Peyer's patch (tissue), 4 donors: ENCODE results near the gene DNAJC5G. TPM values are rescaled to one million over a fixed set of nuclear protein-coding genes. Genes with fewer than 3 reads are reported as not detected.

Source experiments
- DNase-seq, 3 donors: peaks; one replicate each; pipeline ENCODE4 v3.0.0-alpha.2; 2017 to 2019
- H3K27ac ChIP-seq, 4 donors: fragments of 200-600 bp; sonication (generic); one replicate each; pipeline ENCODE4 v1.5.1; 2016 to 2019
- H3K27me3 ChIP-seq, 2 donors: fragments of 200-600 bp; sonication (generic); one replicate each; pipeline ENCODE4 v1.5.1; 2019
- H3K36me3 ChIP-seq, 3 donors: fragments of 200-600 bp; sonication (generic); one replicate each; pipeline ENCODE4 v1.5.1; 2016 to 2019
- H3K4me1 ChIP-seq, 4 donors: fragments of 200-600 bp; sonication (generic); one replicate each; pipeline ENCODE4 v1.5.1; 2016 to 2019
- H3K4me3 ChIP-seq, 4 donors: fragments of 200-600 bp; sonication (generic); 1 replicate in 3 of 4; 2 replicates in 1 of 4; pipeline ENCODE4 v1.5.1; 2016 to 2019; ENCODE audit warnings: mild to moderate bottlenecking in 1 of 4
- H3K9me3 ChIP-seq, 4 donors: fragments of 200-600 bp; sonication (generic); one replicate each; pipeline ENCODE4 v1.5.1; 2016 to 2019; ENCODE audit warnings: mild to moderate bottlenecking in 1 of 4
- POLR2A ChIP-seq, 2 donors: fragments of 450-650 bp; IDR thresholded peaks; one replicate each; pipeline ENCODE4 v1.5.1; 2017; ENCODE audit warnings: antibody characterized with exemption in 2 of 2, mild to moderate bottlenecking in 2 of 2, moderate library complexity in 2 of 2
- total RNA-seq, 4 donors: library from RNA; depleted of rRNA; stranded (reverse); fragments of >200 nt; gene quantifications; one replicate each; pipeline ENCODE4 v1.1.0, GENCODE V29; 2016
- TF ChIP-seq, protein P1 (sequence below), 6 experiments: fragments of 450-650 bp in 4 of 6; fragments of 200-600 bp in 2 of 6; sonication (generic) in 1 of 6; IDR thresholded peaks; one replicate each; pipeline ENCODE4 v1.5.1; 2017 to 2019; ENCODE audit warnings: antibody characterized with exemption in 6 of 6, mild to moderate bottlenecking in 3 of 6, moderate library complexity in 1 of 6

DNAJC5G gene
- total RNA-seq, 4 donors from 2014 or later, result 4.3 TPM; not detected in 3

DNA sequence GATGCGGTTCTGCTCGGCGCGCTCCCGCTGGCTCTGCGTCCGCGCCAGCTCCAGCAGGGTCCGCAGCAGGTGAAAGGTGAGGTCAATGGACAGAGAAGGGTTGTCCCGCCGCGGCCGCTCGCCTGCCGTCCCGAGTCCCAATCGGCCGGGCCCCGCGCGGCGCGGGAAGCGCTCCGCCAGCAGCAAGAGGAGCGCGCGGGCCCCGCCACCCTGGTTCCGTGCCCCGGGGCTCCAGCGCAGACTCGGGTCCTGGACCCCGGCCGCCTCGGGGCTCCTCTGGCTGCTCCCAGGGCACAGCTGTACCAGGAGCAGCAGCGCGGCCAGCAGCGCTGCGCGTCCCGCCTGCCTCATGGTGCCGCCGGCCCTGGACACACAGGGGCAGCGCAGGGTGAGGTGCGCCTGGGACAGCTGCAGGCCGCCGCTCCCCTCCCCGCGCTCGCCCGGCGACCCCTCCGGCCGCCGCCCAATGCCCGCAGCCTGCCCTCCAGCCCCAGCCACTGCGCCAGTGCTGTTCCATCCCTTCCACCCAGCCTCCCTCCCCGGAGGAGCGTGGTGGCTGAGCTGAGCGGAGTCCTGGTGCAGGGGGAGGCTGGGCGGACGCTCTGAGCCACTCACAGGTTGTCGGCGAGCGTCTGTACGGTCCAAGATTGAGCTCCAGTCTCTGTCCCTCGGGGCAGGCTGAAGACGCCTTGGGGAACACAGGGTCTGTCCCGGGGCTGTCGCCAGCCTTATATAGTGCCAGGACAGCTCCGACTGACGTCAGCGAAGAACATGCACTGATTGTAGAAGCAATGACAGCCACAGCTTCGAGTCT, 32.5 kb downstream of the DNAJC5G start:
- H3K27me3 ChIP-seq, result peaks cover 0 to 25% of the 10 kb centered on the region in 2 donors
- no peak overlapping the region for H3K27ac ChIP-seq
- H3K4me3 ChIP-seq, result no peak overlapping the region
- H3K9me3 ChIP-seq, result no peaks in the 10 kb centered on the region
- DNase-seq, result no peak
- no peak for TF ChIP-seq POLR2A (IDR thresholded peaks at IDR 0.05)
- TF ChIP-seq, protein P1, sequence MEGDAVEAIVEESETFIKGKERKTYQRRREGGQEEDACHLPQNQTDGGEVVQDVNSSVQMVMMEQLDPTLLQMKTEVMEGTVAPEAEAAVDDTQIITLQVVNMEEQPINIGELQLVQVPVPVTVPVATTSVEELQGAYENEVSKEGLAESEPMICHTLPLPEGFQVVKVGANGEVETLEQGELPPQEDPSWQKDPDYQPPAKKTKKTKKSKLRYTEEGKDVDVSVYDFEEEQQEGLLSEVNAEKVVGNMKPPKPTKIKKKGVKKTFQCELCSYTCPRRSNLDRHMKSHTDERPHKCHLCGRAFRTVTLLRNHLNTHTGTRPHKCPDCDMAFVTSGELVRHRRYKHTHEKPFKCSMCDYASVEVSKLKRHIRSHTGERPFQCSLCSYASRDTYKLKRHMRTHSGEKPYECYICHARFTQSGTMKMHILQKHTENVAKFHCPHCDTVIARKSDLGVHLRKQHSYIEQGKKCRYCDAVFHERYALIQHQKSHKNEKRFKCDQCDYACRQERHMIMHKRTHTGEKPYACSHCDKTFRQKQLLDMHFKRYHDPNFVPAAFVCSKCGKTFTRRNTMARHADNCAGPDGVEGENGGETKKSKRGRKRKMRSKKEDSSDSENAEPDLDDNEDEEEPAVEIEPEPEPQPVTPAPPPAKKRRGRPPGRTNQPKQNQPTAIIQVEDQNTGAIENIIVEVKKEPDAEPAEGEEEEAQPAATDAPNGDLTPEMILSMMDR (IDR thresholded peaks at IDR 0.05), result no peak
- H3K4me1 ChIP-seq, result peaks cover 0 to 26% (median 9%) of the 10 kb centered on the region in 4 donors
- H3K36me3 ChIP-seq, result peaks cover 0 to 7% (median 0%) of the 10 kb centered on the region in 3 donors

DNA sequence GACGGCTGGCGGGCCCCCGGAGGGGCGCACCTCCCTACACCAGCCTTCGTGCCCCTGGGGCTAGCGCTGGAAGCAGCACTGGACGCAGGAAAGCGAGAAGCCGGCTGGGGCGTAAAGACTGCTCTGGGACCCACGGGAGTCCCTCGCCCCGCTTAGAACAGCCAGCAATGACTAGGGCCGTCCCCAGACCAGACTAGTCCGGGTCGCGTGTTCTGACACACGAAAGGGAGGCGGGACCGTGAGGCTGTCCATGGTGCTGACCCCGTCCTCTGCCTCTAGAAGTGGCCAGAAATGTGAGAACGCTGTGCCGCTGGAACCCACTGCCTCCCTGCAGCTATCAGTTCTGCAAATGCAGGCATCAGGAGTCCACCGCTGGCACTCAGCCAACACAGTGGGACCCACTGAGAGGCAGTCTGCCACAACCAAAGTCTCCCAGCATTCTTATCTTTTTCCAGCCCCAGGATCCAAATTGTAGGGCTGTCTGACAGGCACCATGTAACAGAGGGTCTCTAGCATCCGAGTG, 33.2 kb downstream of the DNAJC5G start, which contains the start of gene UCN:
UCN (minus strand) TSS at position 87 of the 523 bp plus-strand sequence. CDS start 550 bp downstream, outside the sequence.
- peaks cover 0 to 26% (median 9%) of the 10 kb centered on the region in 4 donors for H3K4me1 ChIP-seq
- DNase-seq, result no peak
- peaks cover 0 to 7% (median 0%) of the 10 kb centered on the region in 3 donors for H3K36me3 ChIP-seq
- H3K27me3 ChIP-seq, result peaks cover 0 to 25% of the 10 kb centered on the region in 2 donors
- TF ChIP-seq POLR2A (IDR thresholded peaks at IDR 0.05), result no peak
- TF ChIP-seq, protein P1 (IDR thresholded peaks at IDR 0.05), result no peak
- no peak within 1 kb of the TSS for H3K4me3 ChIP-seq
- H3K27ac ChIP-seq, result no peak within 1 kb of the TSS
- H3K9me3 ChIP-seq, result no peaks in the 10 kb centered on the region

GRCh38 chr2:27309651-27310050, 34.4 kb downstream of the DNAJC5G start:
- Histone ChIP-seq H3K4me1 (peaks cover 0 to 26% (median 9%) of the 10 kb centered on the region in 4 donors), H3K4me3 (no peak overlapping the region), H3K9me3 (no peaks in the 10 kb centered on the region), H3K36me3 (peaks cover 0 to 7% (median 0%) of the 10 kb centered on the region in 3 donors), H3K27me3 (peaks cover 0 to 25% of the 10 kb centered on the region in 2 donors), H3K27ac (no peak overlapping the region)
- TF ChIP-seq POLR2A (IDR thresholded peaks at IDR 0.05), result no peak
- TF ChIP-seq, protein P1 (IDR thresholded peaks at IDR 0.05), result no peak
- DNase-seq, result no peak

DNA sequence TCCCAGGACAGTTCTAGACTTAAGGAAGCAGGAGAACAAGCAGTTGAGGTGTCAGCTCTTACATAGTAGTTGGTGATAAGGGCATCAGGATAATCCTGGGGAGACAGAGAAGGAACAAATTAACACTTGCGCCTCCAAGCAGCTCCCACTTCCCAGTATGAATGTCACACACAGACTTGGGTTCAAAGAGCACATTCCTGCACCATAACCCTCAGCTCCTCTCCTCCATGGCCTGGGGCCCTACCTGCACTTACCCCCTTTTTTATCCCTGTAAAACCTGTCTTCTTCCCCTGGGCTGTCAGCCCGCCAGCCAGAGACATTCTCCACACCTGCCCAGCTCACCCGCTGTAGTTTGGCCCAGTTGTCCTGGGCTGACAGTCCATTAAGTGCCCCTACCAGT, 36.9 kb downstream of the DNAJC5G start:
- Histone ChIP-seq H3K27me3 (peaks cover 0 to 17% of the 10 kb centered on the region in 2 donors), H3K36me3 (peaks cover 0 to 7% (median 0%) of the 10 kb centered on the region in 3 donors), H3K4me1 (peaks cover 0 to 14% (median 2%) of the 10 kb centered on the region in 4 donors), H3K4me3 (no peak overlapping the region), H3K9me3 (no peaks in the 10 kb centered on the region), H3K27ac (no peak overlapping the region)
- TF ChIP-seq POLR2A (IDR thresholded peaks at IDR 0.05), result no peak
- TF ChIP-seq, protein P1 (IDR thresholded peaks at IDR 0.05), result no peak
- no peak for DNase-seq

- Histone ChIP-seq H3K4me3 (no peak overlapping the region), H3K36me3 (peaks cover 0 to 7% (median 0%) of the 10 kb centered on the region in 3 donors), H3K27ac (no peak overlapping the region), H3K9me3 (no peaks in the 10 kb centered on the region), H3K27me3 (no peaks in the 10 kb centered on the region), H3K4me1 (no peaks in the 10 kb centered on the region)
- TF ChIP-seq, protein P1 (IDR thresholded peaks at IDR 0.05), result no peak
- no peak for TF ChIP-seq POLR2A (IDR thresholded peaks at IDR 0.05)
- no peak for DNase-seq
Measured at GRCh38 chr2:27313882-27314645, 38.8 kb downstream of the DNAJC5G start.
